GM10847 (cell line): ENCODE results near the gene ANXA3.

Experiments
- POLR2A ChIP-seq: IDR thresholded peaks from 2 replicates; pipeline ENCODE4 v1.6.1; 2011; ENCODE audit not compliant: insufficient read length; ENCODE audit errors: extremely low read depth

ANXA3 gene

DNA sequence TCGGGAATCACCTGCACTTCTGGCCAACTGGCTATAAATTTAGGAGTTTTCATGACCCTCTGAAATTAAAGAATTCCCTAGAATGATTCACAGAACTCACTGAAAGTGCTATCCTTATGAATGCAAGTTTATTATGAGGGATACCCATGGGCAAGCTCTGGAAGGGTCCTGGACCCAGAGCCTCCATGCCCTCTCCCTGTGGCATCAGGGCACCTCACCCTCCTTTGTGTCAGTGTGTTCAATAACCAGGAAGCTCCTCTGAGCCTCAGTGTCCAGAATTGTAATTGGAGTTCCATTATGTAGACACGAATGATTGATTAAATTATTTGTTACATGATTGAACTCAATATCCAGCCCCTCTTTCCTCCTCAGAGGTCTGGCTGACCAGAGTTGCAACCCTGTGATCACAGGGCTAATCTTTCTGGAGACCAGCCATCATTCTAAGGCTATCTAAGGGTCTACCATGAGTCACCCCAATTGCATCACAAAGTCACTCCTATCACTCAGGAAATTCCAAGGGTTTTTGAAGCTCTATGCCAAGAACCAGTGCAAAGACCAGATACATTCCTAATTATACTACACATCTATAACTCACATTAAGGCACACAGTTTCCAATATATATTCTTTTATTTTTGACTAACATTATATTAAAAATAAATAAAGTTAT, 8.9 kb downstream of the ANXA3 start:
- no peak for TF ChIP-seq POLR2A

DNA sequence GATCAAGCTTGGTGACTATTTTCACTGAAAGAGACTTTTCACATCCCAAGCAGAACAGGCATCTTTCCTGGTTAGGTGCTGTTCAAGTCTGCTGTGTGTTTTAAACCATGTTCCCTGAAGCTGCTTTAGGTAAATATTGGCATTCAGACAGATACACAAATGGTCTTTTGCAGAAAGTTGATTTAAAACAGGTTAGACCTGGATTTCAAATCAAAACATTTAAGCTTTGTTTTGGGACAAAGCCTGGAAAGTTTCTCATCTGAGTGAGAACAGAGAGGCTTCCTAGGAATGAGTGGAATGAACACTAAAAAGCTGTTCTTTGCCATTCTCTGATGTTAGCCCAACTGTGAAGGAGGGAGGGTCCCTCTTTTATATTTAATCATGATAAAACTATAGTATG, 10.1 kb downstream of the ANXA3 start:
- TF ChIP-seq POLR2A = no peak

DNA sequence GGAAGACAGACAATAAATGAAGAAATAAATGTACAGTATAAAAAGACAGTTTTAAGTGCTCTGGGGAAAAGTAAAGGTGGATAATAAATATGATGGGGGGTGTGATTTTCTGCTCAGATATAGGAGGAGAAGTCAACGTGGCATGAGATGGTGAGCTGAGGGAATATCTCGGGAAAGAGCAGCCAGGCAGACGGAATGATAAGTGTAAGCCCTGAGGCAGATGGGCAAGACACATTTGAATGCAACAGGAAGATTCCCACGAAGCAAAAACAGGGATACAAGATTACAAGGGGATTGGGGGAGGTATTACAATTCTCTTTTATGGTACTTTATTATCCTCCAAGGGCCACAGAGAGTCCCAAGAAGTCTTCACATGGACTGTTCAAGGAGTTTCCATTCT, 11.1 kb downstream of the ANXA3 start:
- TF ChIP-seq POLR2A = no peak

DNA sequence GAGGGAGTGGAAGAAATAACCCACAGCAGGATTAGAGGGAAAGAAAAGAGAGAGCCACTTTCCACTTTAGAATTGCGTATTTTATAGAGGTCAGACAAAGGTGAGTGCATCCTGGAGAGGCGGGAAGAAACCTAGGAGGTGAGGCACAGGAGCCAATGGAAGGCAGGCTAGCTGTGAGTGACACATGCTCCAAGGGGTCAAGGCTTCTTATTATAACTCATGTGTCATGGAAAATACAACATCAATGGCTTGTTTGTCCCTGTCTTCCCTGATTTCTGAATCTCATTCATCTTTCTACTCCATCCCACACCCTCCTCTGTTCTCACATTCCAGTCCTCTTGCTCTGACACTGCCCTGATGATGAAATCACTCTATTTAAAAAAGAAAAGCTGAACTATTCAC, 14.4 kb downstream of the ANXA3 start:
- no peak for TF ChIP-seq POLR2A

- no peak for TF ChIP-seq POLR2A
Observed at GRCh38 chr4:78566834-78567499, 15.4 kb downstream of the ANXA3 start.

DNA sequence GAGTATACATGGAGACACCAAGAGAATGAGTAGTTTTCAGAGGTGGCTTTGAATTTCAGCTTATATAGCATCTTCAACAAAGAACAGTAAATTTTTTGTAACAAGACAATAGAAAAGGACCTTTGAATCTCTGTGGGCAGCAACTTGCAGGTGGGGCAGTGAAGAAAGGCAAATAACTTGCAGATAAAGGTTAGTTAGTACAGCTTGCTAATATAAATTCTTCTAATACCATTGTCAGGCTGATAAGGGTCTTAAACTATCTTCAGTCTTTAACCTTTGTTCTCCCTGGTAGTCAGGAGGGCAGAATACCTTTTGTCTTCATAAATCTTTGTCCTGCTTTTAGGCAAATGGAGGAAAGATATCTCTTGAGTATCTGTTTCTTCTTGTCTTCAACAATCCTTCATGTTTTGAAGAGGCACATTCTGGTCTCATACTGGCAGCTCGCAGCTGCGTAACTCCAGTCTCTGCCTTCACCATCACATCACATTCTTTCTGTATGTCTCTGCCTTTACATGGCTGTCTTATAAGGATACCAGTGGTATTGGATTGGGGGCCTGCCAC, 16.0 kb downstream of the ANXA3 start:
- no peak for TF ChIP-seq POLR2A

GRCh38 chr4:78568640-78569305, 17.2 kb downstream of the ANXA3 start:
- no peak for TF ChIP-seq POLR2A

DNA sequence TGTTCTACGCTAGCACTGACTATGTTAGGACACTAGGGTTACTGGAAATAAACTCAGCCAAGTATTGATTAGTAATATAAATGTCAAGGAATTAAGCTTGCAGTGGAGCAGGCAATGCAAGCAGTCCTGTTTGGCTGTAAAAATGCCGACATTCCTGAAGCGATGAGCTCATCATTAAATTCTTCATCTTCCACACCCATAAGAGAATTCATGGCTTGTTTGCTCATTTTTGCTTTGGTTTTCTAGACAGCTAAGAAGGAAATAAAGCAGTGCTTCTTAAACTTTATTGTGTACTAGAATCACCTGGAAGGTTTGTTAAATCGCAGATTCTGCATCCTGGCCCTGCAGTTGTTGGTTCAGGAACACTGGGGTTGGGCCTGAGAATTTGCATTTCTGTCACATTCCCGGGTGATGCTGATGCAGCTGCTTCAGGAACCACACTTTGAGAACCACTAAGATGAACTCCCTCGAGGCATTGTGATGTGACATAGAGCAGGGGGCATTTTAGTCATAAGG, 17.8 kb downstream of the ANXA3 start:
- no peak for TF ChIP-seq POLR2A

GRCh38 chr4:78570117-78570516, 18.5 kb downstream of the ANXA3 start:
- TF ChIP-seq POLR2A = no peak

GRCh38 chr4:78571804-78572203, 20.2 kb downstream of the ANXA3 start:
- TF ChIP-seq POLR2A = no peak

GRCh38 chr4:78578674-78579425, 27.3 kb downstream of the ANXA3 start:
- no peak for TF ChIP-seq POLR2A

- TF ChIP-seq POLR2A = no peak
Observed at GRCh38 chr4:78581618-78582017, 30.0 kb downstream of the ANXA3 start.

DNA sequence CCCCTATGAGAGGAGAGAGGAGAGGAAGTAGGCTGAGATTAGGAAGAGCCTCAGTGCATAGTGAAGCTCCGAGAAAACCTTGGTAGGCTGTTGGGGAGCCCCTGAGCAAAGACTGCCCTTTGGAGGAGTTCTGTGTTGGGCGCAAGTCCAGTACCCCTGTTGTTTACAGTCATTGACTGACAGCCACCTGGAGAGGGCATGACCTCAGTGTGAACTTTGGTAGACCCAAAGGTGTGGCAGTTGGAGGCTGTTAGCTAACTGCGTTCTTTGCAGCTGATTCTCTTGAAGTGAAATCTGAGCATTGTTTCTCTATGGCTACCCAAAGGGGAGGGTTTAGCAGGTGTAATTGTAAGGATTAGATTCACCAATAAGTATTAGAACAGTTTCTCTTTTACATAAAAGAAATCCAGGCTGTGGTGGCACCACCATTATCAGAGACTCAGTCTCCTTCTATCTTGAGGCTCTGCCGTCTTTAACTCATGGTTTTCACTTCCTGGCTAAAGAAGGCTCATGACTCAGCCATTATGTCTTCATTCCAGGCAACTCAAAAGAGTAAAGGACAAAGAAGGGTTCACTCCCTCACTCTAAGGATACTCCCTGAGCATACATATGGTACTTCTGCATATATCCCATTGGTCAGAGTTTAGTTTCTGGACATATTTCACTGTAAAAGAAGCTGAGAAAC, 33.4 kb downstream of the ANXA3 start:
- no peak for TF ChIP-seq POLR2A

GRCh38 chr4:78585633-78586032, 34.1 kb downstream of the ANXA3 start:
- TF ChIP-seq POLR2A = no peak

- TF ChIP-seq POLR2A = no peak
Observed at GRCh38 chr4:78588894-78589545, 37.5 kb downstream of the ANXA3 start.

- no peak for TF ChIP-seq POLR2A
Observed at GRCh38 chr4:78591404-78591803, 39.8 kb downstream of the ANXA3 start.
